Stimulated activated naive CD8-positive, alpha-beta T cell treated with anti-CD3 and anti-CD28 coated beads, Interleukin-15, amount 100 ng/mL, for 72 hours (primary cell): ENCODE data around the gene ACSS3.

Experiments used
- ATAC-seq: fragments of 150-1000 bp; cut with Tn5 transposase; 2 replicates; pipeline ENCODE4 v1.10.0; 2021; ENCODE audit warnings: mild to moderate bottlenecking, moderate library complexity
- DNase-seq, 2 donors: peaks; one replicate each; pipeline ENCODE4 v3.0.0; 2021 to 2022
- H3K27ac Mint-ChIP-seq, 2 donors: one replicate each; pipeline ENCODE4 v1.8.0; 2022; ENCODE audit warnings: mild to moderate bottlenecking in 2 of 2, mixed read lengths in 2 of 2, moderate library complexity in 2 of 2
- H3K27me3 Mint-ChIP-seq: one replicate; pipeline ENCODE4 v1.8.0; 2022; ENCODE audit warnings: mixed read lengths
- H3K4me1 Mint-ChIP-seq: one replicate; pipeline ENCODE4 v1.8.0; 2022; ENCODE audit warnings: mild to moderate bottlenecking, mixed read lengths
- H3K4me3 Mint-ChIP-seq, 2 donors: one replicate each; pipeline ENCODE4 v1.8.0; 2022; ENCODE audit warnings: mild to moderate bottlenecking in 2 of 2, mixed read lengths in 2 of 2, moderate library complexity in 1 of 2
- H3K9me3 Mint-ChIP-seq, 2 donors: one replicate each; pipeline ENCODE4 v1.8.0; 2022; ENCODE audit warnings: mixed read lengths in 2 of 2

Gene ACSS3

DNA sequence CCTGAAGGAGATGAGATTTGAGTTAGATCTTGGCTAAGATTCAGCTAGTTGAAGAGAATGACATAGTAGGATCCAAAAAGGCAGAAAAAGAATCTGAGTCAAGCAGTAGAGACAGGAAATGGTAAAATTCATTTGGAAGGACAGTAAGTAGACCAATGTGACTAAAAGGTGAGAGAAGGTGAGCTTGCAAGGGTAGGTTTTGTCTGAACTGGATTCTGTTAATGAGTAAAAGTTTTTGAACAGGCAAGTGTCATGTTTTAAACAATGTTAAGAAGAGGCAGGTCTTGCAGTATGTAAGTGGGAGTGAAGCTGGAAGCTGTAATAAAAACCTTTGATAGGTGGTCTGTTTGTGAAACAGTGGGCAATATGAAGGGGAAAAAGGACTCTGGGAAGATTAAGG, 58.6 kb downstream of the ACSS3 start:
- DNase-seq (no peak), ATAC-seq (no peak)
- Mint-ChIP-seq H3K27me3 (no peaks in the 10 kb centered on the region), H3K9me3 (peaks cover 5 to 8% of the 10 kb centered on the region in 2 donors), H3K27ac (no peak overlapping the region), H3K4me1 (no peaks in the 10 kb centered on the region), H3K4me3 (no peak overlapping the region)

DNA sequence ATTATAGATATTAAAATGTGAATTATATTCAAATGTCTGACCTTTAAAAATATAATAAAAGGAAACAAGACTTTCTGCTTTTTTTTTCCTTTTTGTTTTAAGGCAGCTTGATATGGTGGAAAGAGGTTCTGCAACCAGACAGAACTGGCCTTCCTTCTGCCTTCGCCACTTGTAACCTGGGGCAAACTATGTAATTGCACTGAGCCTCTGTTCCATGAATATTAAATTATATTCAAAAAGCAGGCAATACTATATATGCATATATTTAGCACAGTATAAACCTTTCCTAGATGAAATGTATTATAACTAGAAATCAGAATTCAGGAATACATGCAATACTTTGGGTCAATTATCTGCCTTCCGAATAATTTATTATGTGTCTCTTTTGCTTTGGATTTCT, 59.9 kb downstream of the ACSS3 start:
- Mint-ChIP-seq H3K4me1 (no peaks in the 10 kb centered on the region), H3K9me3 (peaks cover 5 to 8% of the 10 kb centered on the region in 2 donors), H3K27ac (no peak overlapping the region), H3K4me3 (no peak overlapping the region), H3K27me3 (no peaks in the 10 kb centered on the region)
- ATAC-seq (no peak), DNase-seq (no peak)

DNA sequence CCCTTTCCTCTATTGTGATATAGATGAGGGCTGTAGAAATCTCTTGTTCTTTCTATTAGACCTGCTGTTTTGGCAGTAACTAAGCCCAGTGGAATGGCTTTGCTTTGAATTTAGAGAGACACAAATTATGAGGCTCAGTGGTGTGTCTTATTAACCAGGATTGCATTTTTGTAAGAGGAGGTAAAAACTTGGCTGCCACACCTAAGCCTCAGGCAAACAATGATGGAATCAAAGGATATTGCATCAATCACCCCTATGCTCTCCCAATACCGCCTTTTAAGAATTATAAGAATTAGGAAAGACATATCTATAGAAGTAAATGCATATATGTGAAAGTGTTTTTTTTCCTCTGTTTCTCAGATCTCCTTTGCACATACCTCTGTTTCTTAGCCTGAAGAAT, 63.3 kb downstream of the ACSS3 start:
- H3K4me1 Mint-ChIP-seq = no peaks in the 10 kb centered on the region
- no peaks in the 10 kb centered on the region for H3K27me3 Mint-ChIP-seq

DNA sequence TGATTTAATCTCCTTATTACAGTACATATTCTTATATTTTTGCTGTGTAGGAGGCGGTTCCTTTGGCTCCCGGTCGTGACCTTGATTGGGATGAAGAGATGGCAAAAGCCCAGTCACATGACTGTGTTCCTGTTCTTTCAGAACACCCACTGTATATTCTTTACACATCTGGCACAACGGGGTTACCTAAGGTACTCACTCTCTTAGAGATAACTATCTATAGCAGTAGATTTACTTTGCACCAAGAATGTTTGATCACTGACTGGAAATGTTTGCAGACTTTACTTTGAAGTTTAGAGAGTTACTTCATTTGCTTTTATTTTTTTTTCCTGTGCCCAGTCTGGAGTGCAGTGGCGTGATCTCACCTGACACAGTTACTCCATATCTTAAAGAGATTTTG, 65.2 kb downstream of the ACSS3 start:
- no peaks in the 10 kb centered on the region for H3K27me3 Mint-ChIP-seq
- DNase-seq (no peak), ATAC-seq (no peak)
- H3K4me3 Mint-ChIP-seq = no peak overlapping the region
- no peaks in the 10 kb centered on the region for H3K4me1 Mint-ChIP-seq
- H3K27ac Mint-ChIP-seq = no peak overlapping the region
- peaks cover 0 to under 1% of the 10 kb centered on the region in 2 donors for H3K9me3 Mint-ChIP-seq

More for the DNA sequence above, 63.3 kb downstream of the ACSS3 start:
- no peak for ATAC-seq
- DNase-seq = no peak
- Mint-ChIP-seq H3K9me3 (peaks cover 0 to 5% of the 10 kb centered on the region in 2 donors), H3K27ac (no peak overlapping the region), H3K4me3 (no peak overlapping the region)

DNA sequence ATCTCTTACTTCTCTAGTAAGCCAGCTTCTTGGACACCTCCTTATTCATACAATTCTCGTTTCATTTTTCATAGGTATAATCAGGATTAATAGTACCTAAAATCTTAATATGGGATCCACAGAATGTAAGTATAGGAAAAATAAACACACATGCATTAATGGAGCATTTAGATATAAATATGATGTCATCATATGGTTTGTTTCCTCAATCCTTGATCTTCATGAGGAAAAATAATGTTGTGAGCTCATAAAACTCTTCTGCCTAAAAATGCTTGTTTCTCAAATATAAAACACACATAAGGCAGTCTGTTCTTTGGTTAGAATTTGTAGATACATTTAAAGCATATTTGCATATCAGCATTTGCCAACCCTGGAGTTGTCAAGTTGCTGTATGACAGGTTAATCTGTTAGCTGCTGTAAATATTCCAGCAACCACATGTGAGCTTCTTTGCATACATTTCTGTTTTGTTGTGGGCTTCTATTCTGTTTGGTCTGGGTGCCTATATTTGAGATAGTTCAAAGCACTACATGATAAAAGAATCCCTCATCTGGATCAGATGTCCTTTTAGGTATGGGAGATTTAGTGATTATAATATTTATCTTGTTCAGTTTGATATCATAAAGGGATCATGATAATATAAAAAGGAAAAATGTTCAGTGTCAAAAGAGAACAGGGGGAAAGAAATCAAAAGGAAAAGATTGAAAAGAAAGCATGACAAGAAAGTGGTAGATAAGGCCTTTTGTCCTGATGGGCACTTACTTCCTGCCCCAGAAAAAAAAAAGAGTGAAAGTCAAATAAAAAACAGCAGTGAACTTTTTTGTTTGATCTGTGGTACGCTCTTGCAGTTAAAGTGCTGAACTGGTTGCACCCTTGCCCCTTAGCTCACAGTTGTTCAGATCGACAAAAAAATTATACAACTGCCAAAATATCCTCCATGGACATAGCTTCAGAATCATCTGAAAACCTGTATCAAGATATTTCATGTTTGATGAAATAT, 68.6 kb downstream of the ACSS3 start:
- H3K27me3 Mint-ChIP-seq = no peaks in the 10 kb centered on the region
- no peak overlapping the region for H3K27ac Mint-ChIP-seq

DNA sequence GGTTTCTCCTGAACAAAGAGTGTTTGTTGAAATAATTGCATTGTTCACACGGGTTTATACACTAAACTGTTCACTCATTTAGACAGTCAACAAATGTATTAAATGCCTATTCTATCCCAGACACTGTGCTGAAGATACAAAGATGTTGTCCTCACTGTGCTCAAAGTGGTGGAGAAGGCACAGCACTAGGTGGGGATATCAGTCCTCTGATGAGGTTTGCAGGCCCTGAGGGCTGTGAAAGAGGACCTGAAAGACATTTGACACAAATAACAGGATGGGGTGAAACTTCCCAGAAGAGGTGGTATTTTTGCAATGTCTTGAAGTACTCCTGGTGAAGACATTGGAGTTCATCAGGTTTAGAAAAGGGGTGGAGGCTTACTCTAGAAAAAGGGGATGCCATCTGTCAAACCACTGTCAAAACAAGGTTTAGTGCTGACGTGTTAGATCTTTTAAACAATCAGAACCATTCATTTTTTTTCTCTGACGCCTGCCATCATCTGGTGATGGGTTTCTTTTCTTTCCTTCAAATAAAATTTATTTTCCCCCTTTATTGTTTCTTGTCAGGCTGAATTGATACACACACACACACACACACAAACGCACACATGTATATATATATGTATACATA, 69.5 kb downstream of the ACSS3 start:
- Mint-ChIP-seq H3K4me3 (no peak overlapping the region), H3K27me3 (no peaks in the 10 kb centered on the region), H3K9me3 (peaks cover 0 to 6% of the 10 kb centered on the region in 2 donors), H3K4me1 (no peaks in the 10 kb centered on the region), H3K27ac (no peak overlapping the region)
- ATAC-seq (no peak), DNase-seq (no peak)

More for the DNA sequence above, 68.6 kb downstream of the ACSS3 start:
- DNase-seq (no peak), ATAC-seq (no peak)
- Mint-ChIP-seq H3K4me1 (no peaks in the 10 kb centered on the region), H3K9me3 (peaks cover 0 to 6% of the 10 kb centered on the region in 2 donors), H3K4me3 (no peak overlapping the region)

DNA sequence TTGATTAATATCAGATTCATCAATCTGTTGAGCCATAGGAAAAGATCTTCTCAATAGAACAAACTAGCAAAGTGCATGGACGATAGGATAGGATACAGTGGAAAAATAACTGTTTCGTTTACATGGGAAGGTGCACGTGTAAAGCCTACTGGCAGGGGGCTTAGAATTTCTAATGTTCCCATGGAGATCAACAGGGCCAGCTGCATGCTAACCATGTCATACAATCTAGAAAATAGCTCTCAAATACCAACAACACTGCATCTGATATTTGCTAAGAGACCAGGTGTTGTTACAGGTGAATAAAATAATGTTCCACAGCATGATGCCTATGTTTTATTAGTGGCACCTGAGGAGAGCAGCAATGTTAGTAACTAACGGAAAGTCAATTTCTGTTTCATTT, 72.5 kb downstream of the ACSS3 start:
- Mint-ChIP-seq H3K9me3 (peaks cover 0 to 6% of the 10 kb centered on the region in 2 donors), H3K4me3 (no peak overlapping the region), H3K4me1 (no peaks in the 10 kb centered on the region), H3K27ac (no peak overlapping the region), H3K27me3 (no peaks in the 10 kb centered on the region)
- ATAC-seq (no peak), DNase-seq (no peak)

DNA sequence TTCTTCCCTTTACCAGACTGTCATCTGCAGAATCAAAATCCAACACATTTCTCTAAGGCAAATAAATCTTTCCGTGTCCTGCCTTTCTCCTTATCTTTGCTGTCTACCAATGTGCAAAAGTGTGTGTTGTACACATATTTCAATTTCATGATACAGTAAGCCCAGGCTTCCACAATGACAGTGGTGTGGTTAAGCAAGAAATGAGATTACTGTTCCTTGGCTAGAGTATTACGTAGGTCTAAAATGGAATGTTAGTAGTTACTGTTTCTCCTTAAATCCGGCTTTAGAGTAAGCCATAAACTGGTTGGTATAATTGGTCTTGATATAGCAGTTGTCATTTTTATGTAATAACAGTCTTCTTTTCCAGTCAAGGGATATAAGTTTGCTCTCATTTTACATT, 82.0 kb downstream of the ACSS3 start:
- no peak overlapping the region for H3K27ac Mint-ChIP-seq
- peaks cover 0 to 5% of the 10 kb centered on the region in 2 donors for H3K9me3 Mint-ChIP-seq
- H3K27me3 Mint-ChIP-seq = no peaks in the 10 kb centered on the region
- no peak overlapping the region for H3K4me3 Mint-ChIP-seq
- no peaks in the 10 kb centered on the region for H3K4me1 Mint-ChIP-seq
- no peak for ATAC-seq
- no peak for DNase-seq

DNA sequence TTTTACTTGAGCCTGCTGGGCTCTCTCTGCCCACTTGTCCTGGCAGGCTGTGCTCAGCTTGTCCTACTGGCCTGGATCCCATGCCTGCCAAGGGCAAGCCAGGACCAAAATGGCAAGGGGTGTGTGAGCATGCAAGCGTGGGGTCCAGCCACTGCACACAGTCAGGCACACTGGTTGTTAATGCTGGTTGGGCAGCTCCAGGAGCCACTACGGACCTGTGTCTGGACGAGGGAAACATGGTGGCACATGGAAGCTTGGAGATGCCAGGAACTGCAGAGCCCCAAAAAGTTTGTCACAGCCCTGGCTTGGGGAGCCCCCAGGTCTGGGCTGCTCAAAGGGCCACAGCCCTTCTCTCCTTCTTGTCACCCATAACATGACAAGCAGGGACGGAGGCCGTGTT, 83.8 kb downstream of the ACSS3 start:
- Mint-ChIP-seq H3K27me3 (no peaks in the 10 kb centered on the region), H3K4me3 (no peak overlapping the region), H3K9me3 (peaks cover 0 to 12% of the 10 kb centered on the region in 2 donors), H3K4me1 (no peaks in the 10 kb centered on the region), H3K27ac (no peak overlapping the region)
- DNase-seq = no peak
- no peak for ATAC-seq

DNA sequence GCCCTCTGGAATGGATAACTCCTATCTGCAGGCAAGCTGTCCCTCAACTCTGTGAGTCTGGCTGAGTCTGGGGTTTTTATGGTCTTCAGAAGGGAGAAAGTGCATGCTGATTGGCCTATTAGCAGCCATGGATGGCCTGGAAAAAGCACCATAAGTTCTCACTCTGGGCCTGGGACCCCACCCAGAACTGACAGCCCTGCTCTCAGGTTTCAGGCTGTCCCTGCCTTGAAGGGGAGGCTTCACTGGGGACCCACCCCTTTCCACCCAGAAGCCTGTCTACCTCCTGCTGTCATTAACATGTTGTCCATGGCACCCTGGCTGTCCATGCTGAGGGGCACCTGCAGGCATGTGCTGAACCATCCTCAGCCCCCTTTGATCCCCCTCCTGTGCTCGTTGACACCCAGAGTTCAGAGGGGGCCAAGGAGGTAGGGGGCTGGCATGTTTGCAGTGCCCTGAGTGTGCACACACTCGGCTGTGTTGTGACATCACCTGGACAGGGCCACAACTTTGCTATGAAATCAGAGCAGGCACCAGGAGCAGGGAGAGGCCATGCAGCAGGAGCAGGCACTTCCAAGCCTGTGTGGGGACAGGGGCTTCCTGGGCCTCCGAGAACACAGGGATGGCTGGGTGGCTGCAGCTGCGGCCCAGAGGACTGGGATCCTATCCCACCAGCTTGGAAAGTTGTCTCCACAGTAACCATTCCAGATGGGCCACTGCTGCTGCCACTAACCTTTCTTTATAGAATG, 84.7 kb downstream of the ACSS3 start:
- DNase-seq (no peak), ATAC-seq (no peak)
- H3K4me3 Mint-ChIP-seq = no peak overlapping the region
- no peaks in the 10 kb centered on the region for H3K4me1 Mint-ChIP-seq
- no peak overlapping the region for H3K27ac Mint-ChIP-seq
- H3K27me3 Mint-ChIP-seq = no peaks in the 10 kb centered on the region
- peaks cover 0 to 12% of the 10 kb centered on the region in 2 donors for H3K9me3 Mint-ChIP-seq

DNA sequence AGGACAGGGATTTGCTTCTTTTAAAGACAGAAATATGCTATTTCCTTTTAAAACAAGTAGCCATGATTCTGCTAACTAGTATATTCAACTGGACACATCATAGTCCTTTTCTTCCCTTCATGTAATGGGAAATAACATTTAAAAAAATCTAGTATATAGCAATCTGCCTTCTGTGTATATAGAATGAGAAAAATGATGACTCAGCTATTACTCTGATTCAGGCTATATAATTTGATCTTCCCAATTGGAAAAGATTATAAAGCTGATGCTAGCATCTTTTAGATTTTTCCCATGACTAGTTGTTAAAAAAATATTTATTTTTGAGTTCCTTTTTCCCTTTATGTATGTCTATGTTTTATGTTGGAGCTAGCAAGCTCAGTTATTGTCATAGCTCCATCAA, 86.9 kb downstream of the ACSS3 start:
- H3K4me3 Mint-ChIP-seq = no peak overlapping the region
- no peak overlapping the region for H3K27ac Mint-ChIP-seq
- no peaks in the 10 kb centered on the region for H3K4me1 Mint-ChIP-seq
- peaks cover 0 to 7% of the 10 kb centered on the region in 2 donors for H3K9me3 Mint-ChIP-seq
- no peak for ATAC-seq
- no peaks in the 10 kb centered on the region for H3K27me3 Mint-ChIP-seq
- DNase-seq = no peak

DNA sequence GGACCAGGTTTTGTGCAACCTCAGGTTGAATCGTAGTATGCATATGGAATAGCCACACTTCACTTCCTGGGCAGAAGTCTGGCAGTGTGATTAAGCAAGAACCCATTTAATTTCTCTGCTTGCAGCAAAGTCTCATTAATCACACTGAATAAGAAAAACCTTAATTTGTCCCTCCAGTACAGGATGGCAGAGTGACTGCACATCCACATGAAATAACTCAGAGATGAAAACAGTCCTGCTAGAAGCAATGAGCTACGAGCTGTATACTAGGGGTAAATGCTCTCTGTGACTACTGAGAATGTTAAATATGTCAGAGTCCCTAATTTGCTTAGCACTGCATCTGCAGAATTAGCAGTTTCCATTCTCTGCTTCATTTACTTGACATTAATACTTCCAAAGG, 88.9 kb downstream of the ACSS3 start:
- Mint-ChIP-seq H3K9me3 (peaks cover 0 to 7% of the 10 kb centered on the region in 2 donors), H3K4me3 (no peak overlapping the region), H3K27me3 (no peaks in the 10 kb centered on the region), H3K4me1 (no peaks in the 10 kb centered on the region), H3K27ac (no peak overlapping the region)
- DNase-seq (no peak), ATAC-seq (no peak)

DNA sequence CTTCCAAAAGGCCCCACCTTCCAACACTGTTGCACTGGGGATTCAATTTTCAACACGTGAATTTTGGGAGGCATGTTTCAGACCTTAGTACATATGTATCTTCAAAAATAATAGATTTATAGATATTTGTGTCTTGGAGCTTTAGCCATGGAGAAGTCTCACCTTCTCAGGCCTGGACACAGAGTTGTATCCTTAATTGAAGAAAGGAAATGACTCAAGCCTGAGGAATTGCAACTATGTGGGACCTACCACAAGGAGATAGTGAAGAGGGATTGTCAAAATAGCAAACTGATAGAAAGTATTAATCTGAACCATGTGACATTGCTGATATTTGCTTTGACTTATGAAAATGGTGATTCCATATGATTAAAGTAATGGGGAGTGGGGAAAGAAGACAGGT, 89.8 kb downstream of the ACSS3 start:
- H3K9me3 Mint-ChIP-seq = peaks cover 0 to 7% of the 10 kb centered on the region in 2 donors
- H3K27ac Mint-ChIP-seq = no peak overlapping the region
- no peaks in the 10 kb centered on the region for H3K27me3 Mint-ChIP-seq
- DNase-seq = no peak
- H3K4me1 Mint-ChIP-seq = no peaks in the 10 kb centered on the region
- no peak overlapping the region for H3K4me3 Mint-ChIP-seq
- ATAC-seq = no peak

DNA sequence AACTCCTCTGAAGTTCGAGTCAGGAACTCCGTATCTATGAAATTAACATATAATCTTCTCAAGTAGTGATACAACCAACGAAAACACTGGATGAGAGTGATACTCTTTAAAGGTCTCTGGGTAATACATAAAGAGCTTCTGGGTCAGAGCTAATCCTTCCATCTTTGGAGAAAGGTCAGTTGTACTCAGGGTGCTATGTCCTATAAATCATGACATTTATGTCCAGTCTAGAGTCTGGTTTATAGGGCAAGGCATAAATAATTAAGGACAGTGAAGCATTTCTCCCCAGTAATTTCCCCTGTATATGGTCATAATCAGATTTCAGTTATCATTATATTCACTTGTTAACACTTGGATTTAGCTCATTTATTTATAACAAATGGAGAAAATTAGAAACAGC, 90.6 kb downstream of the ACSS3 start:
- H3K4me3 Mint-ChIP-seq = no peak overlapping the region
- no peak for ATAC-seq
- H3K27me3 Mint-ChIP-seq = no peaks in the 10 kb centered on the region
- H3K27ac Mint-ChIP-seq = no peak overlapping the region
- DNase-seq = no peak
- H3K9me3 Mint-ChIP-seq = peaks cover 0 to 7% of the 10 kb centered on the region in 2 donors
- no peaks in the 10 kb centered on the region for H3K4me1 Mint-ChIP-seq

DNA sequence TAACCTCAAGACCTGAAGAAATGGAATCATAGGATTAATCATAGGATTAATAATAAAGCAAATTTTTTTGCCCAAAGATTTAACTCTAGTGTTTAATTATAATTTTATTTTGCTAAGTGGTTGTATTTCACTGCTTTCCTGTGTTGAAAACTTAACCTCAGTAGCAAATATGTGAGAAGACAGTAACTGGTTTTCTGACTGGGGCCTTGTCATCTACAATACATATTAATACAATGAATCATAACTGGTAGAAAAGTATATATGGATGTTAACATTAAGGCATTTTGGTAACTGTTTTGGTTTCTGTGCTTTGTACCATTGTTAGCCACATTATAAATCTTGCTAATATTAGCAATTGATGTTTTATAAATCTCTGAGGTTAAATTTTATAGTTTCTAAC, 92.2 kb downstream of the ACSS3 start:
- no peak for DNase-seq
- H3K27ac Mint-ChIP-seq = no peak overlapping the region
- no peaks in the 10 kb centered on the region for H3K4me1 Mint-ChIP-seq
- H3K4me3 Mint-ChIP-seq = no peak overlapping the region
- ATAC-seq = no peak
- no peaks in the 10 kb centered on the region for H3K27me3 Mint-ChIP-seq
- peaks cover 0 to 7% of the 10 kb centered on the region in 2 donors for H3K9me3 Mint-ChIP-seq

DNA sequence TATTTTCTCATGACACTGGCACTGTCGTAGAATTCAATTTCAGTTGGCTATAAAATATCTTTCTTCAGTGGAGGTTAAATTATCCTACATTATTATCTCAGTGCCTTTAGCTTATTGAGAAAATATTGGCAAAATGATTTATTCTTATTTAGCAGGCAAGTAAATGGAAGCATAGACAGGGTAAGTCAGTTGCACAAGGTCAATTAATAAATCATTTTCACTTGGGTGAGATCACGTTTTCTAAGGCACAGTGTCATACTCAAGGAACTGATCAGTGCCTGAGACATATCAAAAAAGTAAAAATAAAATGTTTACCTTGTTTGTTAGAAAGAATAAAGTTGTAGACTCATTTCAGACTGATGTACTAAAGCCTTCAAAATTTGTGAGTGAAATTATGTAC, 95.0 kb downstream of the ACSS3 start:
- ATAC-seq (no peak), DNase-seq (no peak)
- no peaks in the 10 kb centered on the region for H3K4me1 Mint-ChIP-seq
- peaks cover 6 to 8% of the 10 kb centered on the region in 2 donors for H3K9me3 Mint-ChIP-seq
- no peaks in the 10 kb centered on the region for H3K27me3 Mint-ChIP-seq
- H3K27ac Mint-ChIP-seq = no peak overlapping the region
- H3K4me3 Mint-ChIP-seq = no peak overlapping the region
